Keratinocyte (primary cell): ENCODE data around the gene TYRO3. TPM values are rescaled to one million over a fixed set of nuclear protein-coding genes. Genes with fewer than 3 reads are reported as not detected.

Source experiments
- DNase-seq: peaks from one replicate; pipeline ENCODE4 v3.0.0-alpha.2; 2011; ENCODE audit warnings: low read depth, missing footprints, low spot score
- FAIRE-seq: peaks from 2 replicates; lab custom pipeline; 2011; peaks lifted over from hg19 to GRCh38; lab: Jason Lieb, UNC
- H2AFZ ChIP-seq: 2 replicates; pipeline ENCODE4 v1.6.0; 2012; ENCODE audit warnings: low read length, control low read depth, inconsistent platforms; ENCODE audit not compliant: control insufficient read depth
- H3K27ac ChIP-seq: 2 replicates; pipeline ENCODE4 v1.5.1; 2011; ENCODE audit warnings: low read length; ENCODE audit not compliant: control insufficient read depth, insufficient read depth
- H3K27me3 ChIP-seq: 3 replicates; pipeline ENCODE4 v1.6.0; 2011; ENCODE audit warnings: low read length; ENCODE audit not compliant: control insufficient read depth, insufficient read depth; ENCODE audit errors: extremely low read depth
- H3K36me3 ChIP-seq, 2 experiments: 2 replicates in 1 of 2; 3 replicates in 1 of 2; pipeline ENCODE4 v1.5.1; 2011; ENCODE audit warnings: low read length in 2 of 2, mild to moderate bottlenecking in 1 of 2; ENCODE audit not compliant: control insufficient read depth in 2 of 2, insufficient read depth in 2 of 2; ENCODE audit errors: extremely low read depth in 1 of 2
- H3K4me1 ChIP-seq: 3 replicates; pipeline ENCODE4 v1.5.1; 2011; ENCODE audit warnings: low read length; ENCODE audit not compliant: control insufficient read depth, insufficient read depth; ENCODE audit errors: extremely low read depth
- H3K4me2 ChIP-seq: 3 replicates; pipeline ENCODE4 v1.6.0; 2011; ENCODE audit warnings: low read depth, low read length; ENCODE audit not compliant: control insufficient read depth, insufficient read depth; ENCODE audit errors: extremely low read depth
- H3K4me3 ChIP-seq, 3 experiments: fragments of 200-600 bp in 1 of 3; sonication (generic) in 1 of 3; 2 replicates in 2 of 3; 3 replicates in 1 of 3; pipeline ENCODE4 v1.5.1; 2011 to 2016; ENCODE audit warnings: low read length in 3 of 3, mild to moderate bottlenecking in 3 of 3, control low read depth in 2 of 3, inconsistent platforms in 1 of 3, low read depth in 1 of 3, mixed read lengths in 1 of 3, mixed run types in 1 of 3, moderate library complexity in 1 of 3; ENCODE audit not compliant: control insufficient read depth in 2 of 3, insufficient read depth in 2 of 3; ENCODE audit errors: extremely low read depth in 1 of 3
- H3K79me2 ChIP-seq: 2 replicates; pipeline ENCODE4 v1.6.0; 2012; ENCODE audit warnings: low read length; ENCODE audit not compliant: control insufficient read depth, insufficient read depth
- H3K9ac ChIP-seq: 3 replicates; pipeline ENCODE4 v1.6.0; 2011; ENCODE audit warnings: low read length; ENCODE audit not compliant: control insufficient read depth, insufficient read depth; ENCODE audit errors: extremely low read depth
- H3K9me1 ChIP-seq: 3 replicates; pipeline ENCODE4 v1.6.0; 2011; ENCODE audit warnings: low read length; ENCODE audit not compliant: control insufficient read depth, insufficient read depth; ENCODE audit errors: extremely low read depth
- H3K9me3 ChIP-seq: 2 replicates; pipeline ENCODE4 v1.5.1; 2012; ENCODE audit warnings: low read depth, low read length; ENCODE audit not compliant: control insufficient read depth
- H4K20me1 ChIP-seq: 3 replicates; pipeline ENCODE4 v1.6.0; 2011; ENCODE audit warnings: low read length; ENCODE audit not compliant: control insufficient read depth, insufficient read depth; ENCODE audit errors: extremely low read depth
- EZH2 ChIP-seq: IDR thresholded peaks from one replicate; pipeline ENCODE4 v1.6.1; 2012; ENCODE audit warnings: inconsistent platforms, mild to moderate bottlenecking, low read length, moderate library complexity
- dilution Hi-C: fragments of 300-500 bp; cut with MboI; formaldehyde crosslinking; loops from one replicate; pipeline ENCODE4 v1.7.0; 2020; ENCODE audit warnings: low sequenced_read_pairs; ENCODE audit not compliant: extremely low pct_ligation_motif_present
- polyA plus RNA-seq, 5 experiments: library from polyadenylated mRNA; depleted of rRNA in 3 of 5; stranded (reverse) in 3 of 5; stranded (forward) in 1 of 5; unstranded in 1 of 5; fragments of >200 nt; gene quantifications; 1 replicate in 1 of 5; 2 replicates in 3 of 5; 3 replicates in 1 of 5; pipeline versions ENCODE4 v1.2.1 to v1.2.3, GENCODE V29; 2011 to 2012; ENCODE audit warnings: missing spikeins in 2 of 5, low read depth in 1 of 5, low replicate concordance in 1 of 5
- TF ChIP-seq, protein P1 (sequence below), 3 experiments: IDR thresholded peaks in 1 of 3; conservative IDR thresholded peaks in 1 of 3; optimal IDR thresholded peaks in 1 of 3; 2 replicates in 2 of 3; 3 replicates in 1 of 3; pipeline versions ENCODE3 to v1.5.1; 2011; ENCODE audit warnings: low read length in 3 of 3, mild to moderate bottlenecking in 3 of 3, moderate library complexity in 2 of 3, control low read depth in 1 of 3, inconsistent platforms in 1 of 3; ENCODE audit not compliant: insufficient read depth in 2 of 3; ENCODE audit errors: extremely low read depth in 1 of 3

Gene TYRO3
- polyA plus RNA-seq, 1 donor (not counting 4 experiments of a cell fraction or from before 2014, with no cell fraction given) = 9.0 TPM

DNA sequence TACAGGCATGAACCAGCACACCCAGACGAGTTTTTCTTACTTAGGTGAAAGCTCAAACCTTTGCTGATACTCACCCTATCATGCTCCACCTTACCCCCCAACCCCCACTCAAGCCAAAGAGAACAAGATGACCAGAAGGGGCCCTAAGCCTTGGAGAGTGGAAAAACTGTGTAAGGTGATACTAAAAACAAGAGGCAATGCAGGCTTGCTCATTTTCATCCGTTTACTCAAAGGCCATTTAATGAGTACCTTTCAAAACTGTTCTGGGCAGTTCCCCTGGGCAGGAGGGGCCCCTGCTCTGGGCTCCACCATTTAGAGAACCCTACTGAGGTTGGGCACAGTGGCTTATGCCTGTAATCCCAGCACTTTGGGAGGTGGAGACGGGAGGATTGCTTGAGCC, 6.7 kb downstream of the TYRO3 start:
- Histone ChIP-seq H3K4me1 (no peaks in the 10 kb centered on the region), H2AFZ (no peak overlapping the region), H3K79me2 (no peaks in the 10 kb centered on the region), H3K9me3 (no peaks in the 10 kb centered on the region), H3K9me1 (no peaks in the 10 kb centered on the region), H4K20me1 (no peaks in the 10 kb centered on the region), H3K27me3 (no peaks in the 10 kb centered on the region), H3K27ac (no peak overlapping the region), H3K4me3 (no peak overlapping the region), H3K36me3 (peaks cover 0 to 6% of the 10 kb centered on the region in 2 experiments), H3K9ac (no peak overlapping the region), H3K4me2 (no peak overlapping the region)
- DNase-seq (no peak), FAIRE-seq (no peak)
- dilution Hi-C loops = no loop called here
- TF ChIP-seq, protein P1, sequence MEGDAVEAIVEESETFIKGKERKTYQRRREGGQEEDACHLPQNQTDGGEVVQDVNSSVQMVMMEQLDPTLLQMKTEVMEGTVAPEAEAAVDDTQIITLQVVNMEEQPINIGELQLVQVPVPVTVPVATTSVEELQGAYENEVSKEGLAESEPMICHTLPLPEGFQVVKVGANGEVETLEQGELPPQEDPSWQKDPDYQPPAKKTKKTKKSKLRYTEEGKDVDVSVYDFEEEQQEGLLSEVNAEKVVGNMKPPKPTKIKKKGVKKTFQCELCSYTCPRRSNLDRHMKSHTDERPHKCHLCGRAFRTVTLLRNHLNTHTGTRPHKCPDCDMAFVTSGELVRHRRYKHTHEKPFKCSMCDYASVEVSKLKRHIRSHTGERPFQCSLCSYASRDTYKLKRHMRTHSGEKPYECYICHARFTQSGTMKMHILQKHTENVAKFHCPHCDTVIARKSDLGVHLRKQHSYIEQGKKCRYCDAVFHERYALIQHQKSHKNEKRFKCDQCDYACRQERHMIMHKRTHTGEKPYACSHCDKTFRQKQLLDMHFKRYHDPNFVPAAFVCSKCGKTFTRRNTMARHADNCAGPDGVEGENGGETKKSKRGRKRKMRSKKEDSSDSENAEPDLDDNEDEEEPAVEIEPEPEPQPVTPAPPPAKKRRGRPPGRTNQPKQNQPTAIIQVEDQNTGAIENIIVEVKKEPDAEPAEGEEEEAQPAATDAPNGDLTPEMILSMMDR (optimal IDR thresholded peaks at IDR 0.05 in 1 of 3, IDR thresholded peaks at IDR 0.05 in 1 of 3, conservative IDR thresholded peaks at IDR 0.05 in 1 of 3; ENCODE audit: extremely low read depth in 1 of 3, insufficient read depth in 2 of 3, low read length in 3 of 3) = no peak
- no peak for TF ChIP-seq EZH2

DNA sequence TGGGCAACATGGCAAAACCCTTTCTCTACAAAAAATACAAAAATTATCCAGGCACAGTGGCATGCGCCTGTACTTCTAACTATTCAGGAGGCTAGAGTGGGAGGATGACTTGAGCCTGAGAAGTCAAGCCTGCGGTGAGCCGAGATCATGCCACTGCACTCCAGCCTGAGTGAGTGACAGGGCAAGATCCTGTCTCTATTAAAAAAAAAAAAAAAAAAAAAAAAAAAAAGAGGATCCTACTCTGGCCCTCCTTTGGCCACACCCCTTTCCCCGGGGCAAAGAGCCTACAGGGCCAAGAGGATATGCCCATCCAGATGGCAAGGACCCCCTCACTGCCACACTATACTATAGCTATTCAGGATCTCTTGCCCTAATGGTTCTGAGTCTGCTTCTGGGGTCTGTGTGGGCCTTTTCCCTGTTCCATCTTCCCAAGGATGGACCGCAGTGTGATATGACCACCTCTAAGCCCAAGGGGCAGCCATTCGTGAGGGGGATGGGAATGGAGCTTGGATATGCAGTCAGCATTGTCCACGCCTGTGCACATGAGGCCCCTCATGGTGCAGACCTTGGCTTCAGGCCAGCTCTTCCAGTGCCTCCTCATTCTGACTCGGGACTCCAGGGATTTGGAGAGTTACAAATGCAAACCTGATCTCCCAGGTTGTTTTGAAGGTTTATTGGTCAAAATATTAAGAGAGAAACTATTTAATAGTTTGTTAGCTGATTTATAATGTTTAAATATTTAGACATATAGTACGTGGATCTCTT, 7.3 kb downstream of the TYRO3 start:
- Histone ChIP-seq H3K79me2 (no peaks in the 10 kb centered on the region), H2AFZ (no peak overlapping the region), H3K4me1 (no peaks in the 10 kb centered on the region), H3K27ac (no peak overlapping the region), H3K4me3 (no peak overlapping the region), H3K4me2 (no peak overlapping the region), H3K9ac (no peak overlapping the region), H3K9me3 (no peaks in the 10 kb centered on the region), H4K20me1 (no peaks in the 10 kb centered on the region), H3K27me3 (no peaks in the 10 kb centered on the region), H3K9me1 (no peaks in the 10 kb centered on the region), H3K36me3 (peaks cover 0 to 6% of the 10 kb centered on the region in 2 experiments)
- FAIRE-seq = no peak
- DNase-seq = no peak
- TF ChIP-seq, protein P1 (optimal IDR thresholded peaks at IDR 0.05 in 1 of 3, IDR thresholded peaks at IDR 0.05 in 1 of 3, conservative IDR thresholded peaks at IDR 0.05 in 1 of 3; ENCODE audit: extremely low read depth in 1 of 3, insufficient read depth in 2 of 3, low read length in 3 of 3) = no peak
- TF ChIP-seq EZH2 = no peak
- dilution Hi-C loops = no loop called here
